ENCODE measurements around the gene RBM19. TPM values are rescaled to one million over a fixed set of nuclear protein-coding genes. Genes with fewer than 3 reads are reported as not detected.

RBM19 gene
- total RNA-seq, 1 experiment from 2014 or later: 61.7 TPM

DNA sequence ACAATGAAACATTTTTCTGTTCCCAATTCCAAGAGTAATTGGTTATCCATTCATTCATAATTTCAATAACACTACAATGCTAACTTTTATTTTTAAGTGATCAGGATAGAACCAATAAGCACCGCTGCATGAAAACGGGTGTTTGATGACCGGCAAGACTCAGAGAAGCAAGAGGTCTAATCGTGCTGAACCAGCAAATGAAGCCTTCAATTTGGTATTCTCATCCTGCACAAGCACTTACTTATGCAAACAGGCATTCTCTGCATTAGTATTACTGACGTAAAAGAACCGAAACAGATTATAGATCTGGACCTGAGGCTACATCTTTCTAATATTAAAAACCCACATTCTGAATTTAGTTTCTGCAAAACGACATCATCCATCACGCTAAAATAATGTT is 67.7 kb downstream of the RBM19 start:
- intact Hi-C loops (cut with micrococcal nuclease): no loop called here
- Histone ChIP-seq H3K79me2 (ENCODE audit: low read length) (no peaks in the 10 kb centered on the region), H3K27ac (ENCODE audit: low read length) (no peak overlapping the region), H3K4me2 (ENCODE audit: low read length) (no peak overlapping the region), H3K4me1 (ENCODE audit: insufficient read depth, low read length) (no peaks in the 10 kb centered on the region), H4K20me1 (ENCODE audit: low read length) (peaks cover 4% of the 10 kb centered on the region; the same call in 1 of the 2 replicates), H2AFZ (ENCODE audit: low read length) (no peak overlapping the region), H3K36me3 (ENCODE audit: low read depth, low read length) (peaks cover 7% of the 10 kb centered on the region; the same call in 1 of the 2 replicates), H3K27me3 (ENCODE audit: low read length) (no peaks in the 10 kb centered on the region), H3K9ac (ENCODE audit: low read length) (no peak overlapping the region), H3K4me3 (ENCODE audit: low read length) (no peak overlapping the region), H3F3A (ENCODE audit: low read length, unreplicated experiment) (no peaks in the 10 kb centered on the region), H3K9me3 (ENCODE audit: low read length) (no peaks in the 10 kb centered on the region), H3K9me2 (replicated peaks; ENCODE audit: low read length) (no peaks in the 10 kb centered on the region)
- ATAC-seq (no peak), DNase-seq (no peak)
- TF ChIP-seq, protein P1, sequence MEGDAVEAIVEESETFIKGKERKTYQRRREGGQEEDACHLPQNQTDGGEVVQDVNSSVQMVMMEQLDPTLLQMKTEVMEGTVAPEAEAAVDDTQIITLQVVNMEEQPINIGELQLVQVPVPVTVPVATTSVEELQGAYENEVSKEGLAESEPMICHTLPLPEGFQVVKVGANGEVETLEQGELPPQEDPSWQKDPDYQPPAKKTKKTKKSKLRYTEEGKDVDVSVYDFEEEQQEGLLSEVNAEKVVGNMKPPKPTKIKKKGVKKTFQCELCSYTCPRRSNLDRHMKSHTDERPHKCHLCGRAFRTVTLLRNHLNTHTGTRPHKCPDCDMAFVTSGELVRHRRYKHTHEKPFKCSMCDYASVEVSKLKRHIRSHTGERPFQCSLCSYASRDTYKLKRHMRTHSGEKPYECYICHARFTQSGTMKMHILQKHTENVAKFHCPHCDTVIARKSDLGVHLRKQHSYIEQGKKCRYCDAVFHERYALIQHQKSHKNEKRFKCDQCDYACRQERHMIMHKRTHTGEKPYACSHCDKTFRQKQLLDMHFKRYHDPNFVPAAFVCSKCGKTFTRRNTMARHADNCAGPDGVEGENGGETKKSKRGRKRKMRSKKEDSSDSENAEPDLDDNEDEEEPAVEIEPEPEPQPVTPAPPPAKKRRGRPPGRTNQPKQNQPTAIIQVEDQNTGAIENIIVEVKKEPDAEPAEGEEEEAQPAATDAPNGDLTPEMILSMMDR (conservative IDR thresholded peaks at IDR 0.05; ENCODE audit: low read depth, low read length): no peak
- ChIA-PET CTCF (no interaction called here), POLR2A (ENCODE audit: unreplicated experiment) (no interaction called here)
- no TSS peak for BruUV-seq (replicated peaks)

DNA sequence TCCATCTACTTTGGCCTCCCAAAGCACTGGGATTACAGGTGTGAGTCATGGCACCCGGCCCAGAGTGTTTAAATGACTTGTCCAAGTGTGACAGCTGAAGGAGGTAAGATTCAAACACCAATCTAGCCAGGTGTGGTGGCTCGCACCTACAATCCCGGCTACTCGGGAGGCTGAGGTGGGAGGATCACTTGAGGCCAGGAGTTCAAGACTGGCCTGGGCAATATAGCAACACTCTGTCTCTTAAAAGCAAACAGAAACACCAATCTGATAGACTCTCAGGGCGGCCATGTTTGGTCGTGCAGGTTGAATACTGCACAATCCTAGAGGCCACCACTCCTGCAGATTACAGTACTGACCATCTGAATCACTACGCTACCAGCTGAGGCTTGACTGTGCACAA is 68.7 kb downstream of the RBM19 start:
- Histone ChIP-seq H4K20me1 (ENCODE audit: low read length) (no peaks in the 10 kb centered on the region; the same call in 1 of the 2 replicates), H3K9ac (ENCODE audit: low read length) (no peak overlapping the region), H3K79me2 (ENCODE audit: low read length) (no peaks in the 10 kb centered on the region), H3K36me3 (ENCODE audit: low read depth, low read length) (no peaks in the 10 kb centered on the region; the same call in 1 of the 2 replicates), H3F3A (ENCODE audit: low read length, unreplicated experiment) (no peaks in the 10 kb centered on the region), H3K27me3 (ENCODE audit: low read length) (no peaks in the 10 kb centered on the region), H2AFZ (ENCODE audit: low read length) (no peak overlapping the region), H3K4me2 (ENCODE audit: low read length) (no peak overlapping the region), H3K9me2 (replicated peaks; ENCODE audit: low read length) (no peaks in the 10 kb centered on the region), H3K27ac (ENCODE audit: low read length) (no peak overlapping the region), H3K4me1 (ENCODE audit: insufficient read depth, low read length) (no peaks in the 10 kb centered on the region), H3K9me3 (ENCODE audit: low read length) (no peaks in the 10 kb centered on the region), H3K4me3 (ENCODE audit: low read length) (no peak overlapping the region)
- ATAC-seq (no peak), DNase-seq (no peak)
- intact Hi-C loops (cut with micrococcal nuclease): no loop called here
- no TSS peak for BruUV-seq (replicated peaks)
- CTCF ChIA-PET: no interaction called here
- POLR2A ChIA-PET (ENCODE audit: unreplicated experiment): no interaction called here
- TF ChIP-seq EZH2phosphoT487 (IDR thresholded peaks at IDR 0.05; ENCODE audit: borderline replicate concordance, low read length) (no peak), EZH2 (IDR thresholded peaks at IDR 0.05; ENCODE audit: low read length, unreplicated experiment) (no peak)
- TF ChIP-seq, protein P1 (conservative IDR thresholded peaks at IDR 0.05; ENCODE audit: low read depth, low read length): no peak

DNA sequence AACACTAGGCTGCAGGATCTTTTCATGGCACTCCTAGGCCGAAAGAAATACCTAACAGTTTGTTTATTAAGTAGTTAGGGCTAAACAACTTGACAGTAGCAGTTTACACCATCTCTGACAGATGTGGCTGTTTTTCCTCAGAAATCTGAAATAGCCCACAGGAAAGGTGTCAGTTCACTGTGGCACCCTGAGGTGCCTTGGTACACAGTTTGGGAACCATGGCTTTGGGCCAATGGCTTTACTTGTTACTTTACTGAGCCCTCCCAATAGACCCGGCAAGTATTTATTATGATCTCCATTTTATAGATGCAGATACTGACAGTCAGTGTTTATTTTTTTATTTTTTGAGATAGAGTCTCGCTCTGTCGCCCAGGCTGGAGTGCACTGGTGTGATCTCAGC is 69.3 kb downstream of the RBM19 start:
- no peak overlapping the region for H3K9ac ChIP-seq (ENCODE audit: low read length)
- H3K4me3 ChIP-seq (ENCODE audit: low read length): no peak overlapping the region
- DNase-seq: no peak
- H3K27me3 ChIP-seq (ENCODE audit: low read length): no peaks in the 10 kb centered on the region
- no peaks in the 10 kb centered on the region; the same call in 1 of the 2 replicates for H4K20me1 ChIP-seq (ENCODE audit: low read length)
- no peak overlapping the region for H3K27ac ChIP-seq (ENCODE audit: low read length)
- no peaks in the 10 kb centered on the region; the same call in 1 of the 2 replicates for H3K36me3 ChIP-seq (ENCODE audit: low read depth, low read length)
- H3K79me2 ChIP-seq (ENCODE audit: low read length): no peaks in the 10 kb centered on the region
- no peak for ATAC-seq
- no peak overlapping the region for H3K4me2 ChIP-seq (ENCODE audit: low read length)
- ChIA-PET POLR2A (ENCODE audit: unreplicated experiment) (no interaction called here), CTCF (no interaction called here)
- no peak overlapping the region for H2AFZ ChIP-seq (ENCODE audit: low read length)
- TF ChIP-seq, protein P1 (conservative IDR thresholded peaks at IDR 0.05; ENCODE audit: low read depth, low read length): no peak
- TF ChIP-seq EZH2 (IDR thresholded peaks at IDR 0.05; ENCODE audit: low read length, unreplicated experiment) (no peak), EZH2phosphoT487 (IDR thresholded peaks at IDR 0.05; ENCODE audit: borderline replicate concordance, low read length) (no peak)
- intact Hi-C loops (cut with micrococcal nuclease): no loop called here
- H3F3A ChIP-seq (ENCODE audit: low read length, unreplicated experiment): no peaks in the 10 kb centered on the region
- H3K9me2 ChIP-seq (replicated peaks; ENCODE audit: low read length): no peaks in the 10 kb centered on the region
- H3K4me1 ChIP-seq (ENCODE audit: insufficient read depth, low read length): no peaks in the 10 kb centered on the region
- BruUV-seq (replicated peaks): no TSS peak
- H3K9me3 ChIP-seq (ENCODE audit: low read length): no peaks in the 10 kb centered on the region

Measured in PC-3 (cell line).